ENCODE results near the gene CCDC57.
"Not testable (repeated sequence)": the region's sequence is repeated elsewhere in the genome, so short reads cannot be mapped to it uniquely, and the experiment has no call there.

The CCDC57 gene

DNA sequence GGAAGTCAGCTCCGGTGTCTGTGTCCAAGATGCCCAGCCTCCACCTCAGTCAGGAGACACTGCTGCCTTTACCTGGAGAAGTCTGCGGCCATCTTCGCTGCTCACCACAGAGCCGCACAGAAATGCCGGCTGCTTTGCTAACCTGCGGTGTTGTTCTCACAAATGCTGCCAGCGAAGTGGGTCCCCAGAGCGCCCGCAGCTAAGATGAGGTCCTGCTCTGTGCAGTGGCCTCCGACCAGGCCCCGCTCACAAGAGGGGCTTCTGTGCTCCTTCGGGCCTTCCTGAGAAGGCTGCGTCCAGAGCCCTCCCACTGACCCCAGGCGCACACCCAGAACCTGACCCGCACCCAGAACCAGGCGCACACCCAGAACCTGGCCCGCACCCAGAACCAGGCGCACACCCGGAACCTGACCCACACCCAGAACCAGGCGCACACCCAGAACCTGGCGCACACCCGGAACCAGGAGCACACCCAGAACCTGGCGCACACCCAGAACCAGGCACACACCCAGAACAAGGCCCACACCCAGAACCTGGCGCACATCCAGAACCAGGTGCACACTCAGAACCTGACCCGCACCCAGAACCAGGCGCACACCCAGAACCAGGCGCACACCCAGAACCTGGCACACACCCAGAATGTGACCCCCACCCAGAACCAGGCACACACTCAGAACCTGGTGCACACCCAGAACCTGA is 63.1 kb downstream of the CCDC57 start:
- no peak for DNase-seq

DNA sequence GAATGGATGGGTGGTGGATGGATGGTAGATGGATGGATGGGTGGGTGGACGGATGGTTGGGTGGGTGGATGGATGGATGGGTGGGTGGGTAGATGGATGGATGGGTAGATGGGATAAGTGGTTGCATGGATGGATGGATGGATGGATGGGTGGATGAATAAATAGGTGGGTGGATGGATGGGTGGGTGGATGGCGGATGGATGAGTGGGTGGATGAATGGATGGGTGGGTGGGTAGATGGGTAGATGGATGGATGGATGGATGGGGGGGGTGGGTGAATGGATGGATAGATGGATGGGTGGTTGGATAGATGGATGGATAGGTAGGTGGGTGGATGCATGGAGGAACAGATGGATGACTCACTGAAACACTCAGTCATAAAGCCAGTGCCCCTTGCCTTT is 63.6 kb downstream of the CCDC57 start:
- DNase-seq = no peak

DNA sequence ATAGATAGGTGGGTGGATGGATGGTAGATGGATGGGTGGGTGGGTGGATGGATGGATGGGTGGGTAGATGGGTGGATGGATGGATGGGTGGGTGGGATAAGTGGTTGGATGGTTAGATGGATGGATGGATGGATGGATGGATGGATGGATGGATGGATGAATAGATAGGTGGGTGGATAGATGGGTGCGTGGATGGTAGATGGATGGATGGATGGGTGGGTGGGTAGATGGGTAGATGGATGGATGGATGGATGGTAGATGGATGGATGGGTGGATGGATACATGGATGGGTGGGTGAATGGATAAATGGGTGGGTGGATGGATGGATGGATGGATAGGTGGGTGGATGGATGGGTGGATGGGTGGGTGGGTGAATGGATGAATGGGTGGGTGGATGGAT is 64.6 kb downstream of the CCDC57 start:
- DNase-seq = no peak

DNA sequence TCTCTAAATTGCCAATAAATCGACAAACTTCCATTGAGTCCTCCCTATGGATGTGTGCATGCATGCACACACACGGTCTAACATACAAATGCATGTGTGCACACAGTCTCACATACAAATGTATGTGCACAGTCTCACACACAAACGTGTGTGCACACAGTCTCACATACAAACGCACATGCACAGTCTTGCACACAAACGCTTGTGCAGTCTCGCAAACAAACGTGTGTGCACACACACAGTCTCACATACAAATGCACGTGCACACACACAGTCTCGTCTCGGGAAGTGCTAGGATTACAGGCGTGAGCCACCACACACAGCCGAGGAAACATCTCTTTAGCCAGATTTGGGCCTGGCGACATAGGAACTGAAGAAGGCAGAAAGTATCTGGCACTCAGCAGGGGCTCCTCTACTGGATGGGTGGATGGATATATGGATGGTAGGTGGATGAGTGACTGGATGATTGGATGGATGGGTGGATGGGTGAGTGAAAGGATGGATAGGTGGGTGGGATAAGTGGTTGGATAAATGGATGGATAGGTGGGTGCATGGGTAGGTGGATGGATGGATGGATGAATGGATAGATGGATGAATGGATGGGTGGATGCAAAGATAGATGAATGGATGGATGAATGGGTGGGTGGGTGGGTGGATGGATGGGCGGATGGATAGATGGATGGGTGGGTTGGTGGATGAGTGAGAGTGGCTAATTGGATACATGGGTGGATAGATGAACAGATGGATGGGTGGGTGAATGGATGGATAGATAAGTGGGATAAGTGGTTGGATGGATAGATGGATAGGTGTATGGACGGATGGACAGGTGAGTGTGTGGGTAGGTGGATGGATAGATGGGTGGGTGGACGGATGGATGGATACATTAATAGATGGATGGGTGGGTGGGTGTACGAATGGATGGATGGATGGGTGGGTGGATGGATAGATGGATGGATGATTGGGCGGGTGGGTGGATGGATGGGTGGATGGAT is 65.7 kb downstream of the CCDC57 start:
- no peak for DNase-seq

DNA sequence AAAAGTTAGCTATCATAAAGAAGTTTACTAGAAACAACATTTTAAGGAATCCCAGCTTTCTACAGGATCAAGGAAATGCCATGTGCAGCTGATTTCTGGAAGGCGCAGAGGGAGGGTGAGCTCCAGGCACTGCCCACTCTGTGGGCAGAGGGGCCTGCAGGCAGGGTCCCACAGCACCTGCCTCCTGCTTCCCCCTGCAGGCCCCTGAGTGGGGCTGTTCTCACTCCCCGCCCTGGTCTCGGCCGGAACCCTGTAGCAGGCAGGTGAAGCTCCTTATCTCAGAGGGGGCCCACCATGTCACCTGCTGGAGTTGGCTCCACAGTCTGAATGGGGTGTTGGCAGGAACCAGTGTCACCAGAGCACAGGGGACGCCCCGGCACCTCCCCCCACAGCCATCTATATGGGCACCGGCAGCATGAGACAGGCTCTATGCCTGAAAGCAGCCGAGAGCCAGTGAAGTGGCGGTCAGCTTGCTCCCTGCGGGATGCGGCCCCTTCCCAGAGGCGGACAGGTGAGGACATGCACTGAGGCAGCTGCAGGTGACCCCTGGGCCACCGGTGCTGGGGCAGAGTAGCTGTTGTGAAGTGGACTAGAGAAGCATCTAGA is 67.0 kb downstream of the CCDC57 start:
- no peak for DNase-seq

DNA sequence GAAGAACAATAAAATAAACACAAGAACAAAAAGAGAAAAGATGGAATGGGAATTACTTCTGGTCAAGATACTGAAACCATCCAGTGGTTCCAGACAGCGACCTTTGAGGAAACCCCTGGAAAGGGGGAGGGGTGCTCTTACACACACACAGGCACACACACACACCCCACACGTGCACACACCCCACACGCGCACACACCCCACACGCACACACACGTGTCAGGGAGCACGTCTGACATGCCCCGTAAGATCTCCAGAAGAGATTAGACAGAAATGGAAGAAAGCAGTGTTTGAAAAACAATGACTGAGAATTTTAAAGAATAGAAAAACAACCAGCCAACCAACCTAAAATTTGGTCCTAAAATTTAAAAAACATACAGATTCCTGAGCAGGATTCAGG is 69.3 kb downstream of the CCDC57 start:
- DNase-seq = no peak

DNA sequence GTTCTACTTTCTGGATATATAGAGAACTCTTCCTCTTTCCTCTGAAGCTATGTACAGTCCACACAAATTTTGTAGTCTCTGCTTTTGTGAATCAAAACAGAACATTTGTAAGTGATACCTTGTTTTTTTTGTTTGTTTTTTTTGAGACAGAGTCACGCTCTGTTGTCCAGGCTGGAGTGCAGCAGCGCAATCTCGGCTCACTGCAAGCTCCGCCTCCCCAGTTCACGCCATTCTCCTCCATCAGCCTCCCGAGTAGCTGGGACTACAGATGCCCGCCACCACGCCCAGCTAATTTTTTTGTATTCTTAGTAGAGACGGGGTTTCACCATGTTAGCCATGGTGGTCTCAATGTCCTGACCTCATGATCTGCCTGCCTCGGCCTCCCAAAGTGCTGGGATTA is 72.7 kb downstream of the CCDC57 start:
- not testable (repeated sequence) for DNase-seq

DNA sequence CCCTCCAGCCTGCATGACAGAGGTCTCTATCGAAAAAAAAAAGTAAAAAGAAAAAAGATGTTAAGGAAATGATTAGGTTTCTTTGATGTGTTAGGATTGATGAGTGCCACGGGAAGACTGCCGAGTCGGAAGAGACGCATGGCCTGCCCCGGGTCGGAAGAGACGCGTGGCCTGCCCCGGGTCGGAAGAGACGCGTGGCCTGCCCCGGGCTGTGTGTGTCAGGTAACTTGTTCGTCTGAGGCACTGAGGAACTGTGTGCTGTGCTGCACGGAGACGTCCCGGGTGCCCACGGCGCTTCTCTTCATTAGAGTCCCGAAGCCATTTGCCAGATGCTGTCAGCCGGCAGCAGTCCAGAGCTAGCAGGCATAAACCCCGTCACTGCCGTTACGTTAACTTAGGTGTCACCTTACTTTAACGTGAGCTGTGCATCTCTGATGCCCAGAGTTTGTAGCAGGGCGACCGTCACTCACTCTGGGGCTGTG is 74.1 kb downstream of the CCDC57 start:
- DNase-seq = no peak

DNA sequence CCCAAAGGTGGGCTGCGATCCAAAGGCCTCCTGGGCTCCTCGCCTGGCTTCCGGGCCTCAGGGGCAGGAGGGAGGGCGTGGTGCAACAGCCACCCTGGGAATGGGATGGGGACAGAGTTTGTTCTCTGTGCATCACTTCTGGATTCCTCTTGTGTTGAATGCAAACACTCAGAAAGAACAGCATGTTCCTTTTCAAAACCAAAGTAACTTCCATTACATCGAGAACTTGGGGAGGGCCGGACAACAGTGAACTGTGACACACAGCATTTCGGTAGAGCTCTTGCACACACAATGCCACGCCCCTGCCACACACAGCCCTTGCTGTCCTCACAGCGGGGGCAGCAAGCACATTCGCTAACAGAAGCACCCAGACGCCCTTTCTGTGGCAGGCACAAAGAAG is 78.5 kb downstream of the CCDC57 start:
- no peak for DNase-seq

DNA sequence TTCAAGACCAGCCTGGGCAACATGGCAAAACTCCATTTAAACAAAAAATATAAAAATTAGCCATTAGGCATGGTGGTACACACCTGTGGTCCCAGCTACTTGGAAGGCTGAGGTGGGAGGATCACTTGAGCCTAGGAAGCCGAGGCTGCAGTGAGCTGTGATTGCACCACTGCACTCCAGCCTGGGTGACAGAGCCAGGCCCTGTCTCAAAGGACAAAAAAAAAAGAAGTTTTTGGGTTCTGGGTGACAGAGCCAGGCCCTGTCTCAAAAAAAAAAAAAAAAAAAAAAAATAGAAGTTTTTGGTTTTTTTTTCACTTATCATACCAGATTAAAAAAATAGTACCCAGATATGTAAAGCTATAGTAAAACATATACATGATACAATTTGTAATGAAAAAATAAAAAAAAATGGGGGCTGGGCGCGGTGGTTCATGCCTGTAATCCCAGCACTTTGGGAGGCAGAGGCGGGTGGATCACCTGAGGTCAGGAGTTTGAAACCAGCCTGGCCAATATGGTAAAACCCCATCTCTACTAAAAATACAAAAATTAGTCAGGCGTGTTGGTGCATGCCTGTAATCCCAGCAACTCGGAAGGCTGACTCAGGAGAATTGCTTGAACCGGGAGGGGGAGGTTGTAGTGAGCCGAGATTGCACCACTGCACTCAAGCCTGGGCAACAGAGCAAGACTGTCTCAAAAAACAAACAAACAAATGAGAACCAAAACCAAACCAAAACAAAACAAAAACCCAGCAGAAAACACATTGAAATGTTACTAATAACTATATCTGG is 79.3 kb downstream of the CCDC57 start:
- not testable (repeated sequence) for DNase-seq

DNA sequence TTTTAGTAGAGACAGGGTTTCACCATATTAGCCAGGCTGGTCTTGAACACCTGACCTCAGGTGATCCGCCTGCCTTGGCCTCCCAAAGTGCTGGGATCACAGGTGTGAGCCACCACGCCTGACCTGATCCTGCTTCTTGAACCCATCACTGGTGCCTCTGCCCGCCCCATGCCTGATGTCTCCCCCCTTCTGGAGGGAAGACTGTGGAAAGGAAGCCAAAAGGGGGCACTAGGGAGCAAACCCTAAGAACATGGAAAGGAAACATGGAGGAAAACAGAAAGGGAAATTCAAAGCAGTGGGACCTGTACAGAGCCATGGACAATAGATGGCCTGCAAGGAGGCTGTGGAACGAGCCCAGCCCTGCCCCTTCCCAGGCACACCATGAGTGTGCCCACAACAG is 83.5 kb downstream of the CCDC57 start:
- DNase-seq = no peak

DNA sequence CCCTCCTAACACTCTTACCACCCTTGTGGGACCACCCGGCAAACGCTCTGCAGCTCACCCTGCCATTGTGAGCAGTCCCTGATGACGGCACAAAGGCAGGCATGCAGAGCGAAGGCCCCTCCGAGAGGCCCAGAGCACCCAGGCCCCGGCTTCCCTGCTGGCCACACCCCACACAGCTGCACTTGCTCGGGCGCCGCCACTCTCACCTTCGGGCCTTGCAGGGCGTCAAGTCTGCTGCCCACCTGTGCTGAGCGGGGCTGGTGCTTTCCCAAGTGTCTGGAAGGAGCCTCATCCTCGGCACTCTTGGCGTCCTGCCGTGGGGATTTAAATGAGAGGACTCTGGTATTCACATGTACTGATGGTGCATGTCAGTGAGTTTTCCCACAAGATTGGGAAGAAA is 84.4 kb downstream of the CCDC57 start:
- no peak for DNase-seq

DNA sequence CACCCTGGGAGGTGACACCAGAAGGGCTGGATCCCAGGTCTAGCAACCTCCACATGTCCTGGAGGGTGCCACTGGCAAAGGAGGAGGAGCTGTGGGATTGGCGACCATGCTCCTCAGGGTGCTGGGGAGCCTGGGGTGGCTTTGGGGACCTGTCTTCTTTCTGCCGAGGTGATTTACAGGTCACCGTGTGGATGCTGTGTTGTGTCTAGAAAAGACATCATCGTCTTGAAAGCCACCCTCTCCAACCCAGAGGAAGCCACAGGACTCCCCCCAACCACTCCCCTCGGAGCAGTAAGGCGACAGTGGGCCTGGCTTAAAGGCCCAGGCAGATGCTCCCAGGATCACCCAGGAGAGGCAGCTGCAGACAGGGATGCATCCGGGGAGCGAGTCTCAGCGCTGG is 84.9 kb downstream of the CCDC57 start:
- no peak for DNase-seq

DNA sequence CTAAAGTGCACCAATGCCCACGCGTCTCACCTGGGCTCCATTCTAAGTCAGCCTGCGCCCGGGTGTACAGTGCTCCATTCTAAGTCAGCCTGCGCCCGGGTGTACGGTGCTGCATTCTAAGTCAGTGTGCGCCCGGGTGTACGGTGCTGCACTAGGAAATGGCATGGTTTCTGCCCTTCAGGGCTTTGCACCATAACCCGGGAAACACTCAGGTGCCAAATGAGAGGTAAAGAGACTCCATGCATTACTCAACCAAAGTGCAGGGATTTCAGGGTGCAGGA is 85.4 kb downstream of the CCDC57 start:
- DNase-seq = no peak

DNA sequence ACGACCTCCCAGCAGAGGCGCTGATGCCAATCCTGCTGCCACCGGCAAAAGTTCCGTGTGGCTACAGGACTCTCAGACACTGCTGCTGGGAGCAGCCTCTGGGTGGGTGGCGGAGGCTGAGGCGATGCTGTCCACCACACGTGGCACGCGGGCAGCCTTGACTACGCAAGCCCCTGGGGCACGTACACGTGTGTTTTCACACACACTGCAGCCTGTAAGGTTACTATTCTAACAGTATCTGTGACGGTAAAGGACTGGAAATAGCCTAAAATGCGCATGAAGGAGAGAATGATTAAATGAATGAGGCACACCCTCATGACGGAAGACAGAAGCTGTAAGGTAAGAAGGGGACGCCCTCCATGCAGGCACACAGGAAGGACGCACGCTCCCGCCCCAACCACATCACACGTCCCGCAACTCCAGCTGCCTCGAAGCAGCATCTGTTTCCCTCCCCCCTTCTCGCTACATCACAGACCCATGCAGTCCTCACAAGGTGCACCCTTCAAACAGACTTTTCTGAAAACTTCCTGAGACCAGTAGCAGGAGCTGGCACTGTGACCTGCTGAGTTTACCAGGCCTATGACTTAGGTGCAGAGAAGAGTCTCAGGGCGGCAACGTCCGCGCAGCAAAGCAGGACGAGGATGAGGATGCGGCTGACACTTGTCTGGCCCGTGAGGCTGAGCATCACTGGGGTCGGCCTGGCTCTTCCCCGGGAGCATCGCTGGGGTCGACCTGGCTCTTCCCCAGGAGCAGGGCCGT is 85.9 kb downstream of the CCDC57 start:
- no peak for DNase-seq

DNA sequence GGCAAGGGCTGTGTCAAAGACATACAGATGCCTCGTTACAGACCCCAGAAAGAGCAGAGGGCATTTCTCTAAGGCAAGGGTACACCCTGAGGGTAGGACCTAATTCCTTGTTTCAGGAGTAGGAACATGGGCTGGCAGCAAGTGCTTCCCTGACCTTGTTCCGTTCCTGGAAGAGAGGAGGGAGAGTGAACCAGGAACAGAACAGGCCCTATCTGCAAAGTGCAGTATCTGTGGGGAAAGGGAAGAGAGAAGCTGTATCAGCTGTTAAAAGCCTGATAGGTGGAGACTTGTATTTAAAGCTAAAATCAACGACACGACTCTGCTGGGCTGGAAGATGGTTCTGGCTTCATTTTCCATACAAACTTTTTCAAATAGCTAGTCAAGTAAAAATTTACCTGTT is 88.5 kb downstream of the CCDC57 start:
- DNase-seq = no peak

DNA sequence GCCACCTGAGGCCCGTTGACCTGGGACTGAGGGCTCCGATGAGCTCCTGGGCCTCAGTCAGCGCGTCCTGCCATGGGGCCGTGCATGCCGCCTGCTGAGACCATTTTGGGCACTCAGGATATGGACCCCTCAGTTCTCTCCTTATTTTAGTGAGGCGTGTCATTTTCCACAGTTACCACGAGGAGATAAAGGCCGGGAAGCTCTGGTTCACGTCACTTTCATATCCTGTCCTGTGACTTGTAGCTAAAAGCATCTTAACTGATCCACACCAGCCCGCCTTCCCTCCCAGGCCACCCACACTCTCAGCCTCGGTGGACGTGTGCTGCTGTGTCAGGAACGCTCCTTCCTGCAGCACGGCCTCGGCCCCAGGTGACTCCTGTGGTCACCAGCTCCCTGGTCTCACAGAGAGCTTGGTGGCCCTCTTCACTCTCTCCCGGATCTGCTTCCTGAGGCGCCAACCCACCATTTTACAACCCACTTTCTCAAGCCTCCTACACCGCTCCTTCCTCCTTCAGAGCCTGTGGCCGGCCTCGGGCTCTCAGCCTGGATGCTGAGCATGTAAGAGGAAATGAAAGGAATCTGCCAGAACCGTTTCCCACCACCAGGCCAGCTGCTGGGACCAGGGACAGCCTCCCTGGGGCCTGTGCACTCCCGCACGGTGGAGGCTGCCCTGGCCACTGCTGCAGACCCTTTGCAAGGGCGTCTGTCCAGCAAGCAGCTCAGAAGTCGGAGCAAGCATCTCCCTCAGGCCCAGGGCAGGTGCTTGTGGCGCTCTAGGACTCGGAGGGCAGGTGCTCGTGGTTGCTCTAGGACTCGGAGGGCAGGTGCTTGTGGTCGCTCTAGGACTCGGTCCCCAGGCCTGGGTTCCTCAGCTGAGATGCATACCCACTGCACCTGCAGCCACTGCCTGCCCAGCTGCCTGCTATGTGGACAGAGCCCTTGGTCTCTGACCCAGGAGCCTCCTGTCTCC is 90.7 kb downstream of the CCDC57 start:
- no peak for DNase-seq

DNA sequence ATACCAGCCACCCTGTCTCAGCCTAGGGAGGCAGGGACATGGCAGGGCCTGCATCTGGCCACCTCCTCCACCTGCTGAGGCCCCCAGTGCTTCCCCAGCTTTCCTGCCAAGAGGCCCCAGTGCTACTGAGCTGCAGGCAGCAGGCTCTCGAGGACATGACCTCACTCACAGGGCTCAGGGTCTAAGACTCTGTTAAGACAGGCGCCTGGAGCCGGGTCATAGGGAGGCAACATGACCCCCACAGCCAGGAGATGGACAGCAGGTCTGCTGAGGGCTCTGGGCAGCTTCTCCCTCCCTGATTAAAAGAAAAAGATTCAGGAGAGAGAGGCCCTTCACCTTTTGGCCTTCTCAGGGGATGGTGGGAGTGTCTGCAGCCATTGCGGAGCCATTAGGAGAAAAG is 91.4 kb downstream of the CCDC57 start:
- DNase-seq = no peak

DNA sequence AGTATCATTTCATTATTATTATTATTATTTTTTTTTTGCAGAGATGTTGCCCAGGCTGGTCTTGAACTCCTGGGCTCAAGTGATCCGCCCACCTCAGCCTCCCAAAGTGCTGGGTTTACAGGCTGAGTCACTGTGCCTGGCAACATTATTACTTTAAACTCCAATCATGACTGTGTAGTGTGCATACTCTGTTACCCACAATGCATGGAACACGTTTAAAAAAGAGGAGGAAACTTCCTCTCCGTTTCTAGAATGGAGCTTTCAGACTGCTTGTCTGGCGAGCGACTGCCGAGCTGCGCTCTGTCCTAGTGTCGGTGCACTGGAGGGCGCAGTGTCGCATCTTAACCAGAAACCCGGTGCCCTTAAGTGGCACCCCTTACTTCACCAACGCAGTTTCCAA is 92.5 kb downstream of the CCDC57 start:
- no peak for DNase-seq

DNA sequence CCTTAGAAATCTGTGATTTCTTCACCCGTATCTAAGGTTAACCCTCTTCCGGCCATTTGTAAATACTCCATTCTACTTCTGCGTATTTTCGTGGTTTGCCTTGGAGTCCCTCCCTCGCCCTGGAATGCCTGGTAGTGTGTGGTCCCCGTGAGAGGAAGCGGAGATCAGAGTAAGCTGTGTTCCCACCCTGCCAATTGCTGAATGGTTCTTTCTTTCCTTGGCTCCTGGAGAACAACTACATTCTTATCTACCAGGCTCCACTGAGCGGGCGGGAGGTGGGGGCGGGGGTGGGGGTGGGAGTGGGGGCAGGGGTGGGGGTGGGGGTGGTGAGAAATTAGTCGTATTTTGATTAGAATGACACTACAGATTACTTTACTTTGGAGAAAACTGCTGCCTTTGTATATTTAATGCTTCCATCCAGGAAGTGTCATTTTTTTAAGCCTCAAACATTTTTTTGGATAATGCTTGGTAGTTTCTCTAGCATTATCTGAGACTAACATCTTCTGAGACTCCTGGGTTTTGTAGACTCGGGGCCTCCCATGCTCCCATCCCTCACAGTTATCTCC is 93.7 kb downstream of the CCDC57 start:
- DNase-seq = no peak

Data from SW 1271 (cell line).